Activated B cell treated with CpG ODN at 0.5 μM for 24 hours (primary cell): ENCODE measurements around the gene AJUBA. TPM values are rescaled to one million over a fixed set of nuclear protein-coding genes. Genes with fewer than 3 reads are reported as not detected.

Source experiments
- ATAC-seq: fragments of 200-7000 bp; cut with Tn5 transposase; one replicate; pipeline ENCODE4 v1.10.0; 2021; ENCODE audit warnings: low read depth, mild to moderate bottlenecking, moderate library complexity
- CTCF ChIA-PET: fragments of 350-600 bp; sonication (Branson Sonifier 250); formaldehyde crosslinking; loops from one replicate; lab custom pipeline; 2021; ENCODE audit warnings: antibody characterized with exemption; lab: Charles Lee
- POLR2A ChIA-PET: fragments of 350-600 bp; sonication (Branson Sonifier 250); formaldehyde crosslinking; loops from one replicate; lab custom pipeline; 2021; ENCODE audit warnings: antibody characterized with exemption; lab: Charles Lee
- DNase-seq: peaks from one replicate; pipeline ENCODE4 v3.0.0; 2022
- H3K27ac Mint-ChIP-seq: one replicate; pipeline ENCODE4 v1.8.0; 2020; ENCODE audit warnings: mixed read lengths
- H3K27me3 Mint-ChIP-seq: one replicate; pipeline ENCODE4 v1.8.0; 2021; ENCODE audit warnings: mixed read lengths
- H3K36me3 Mint-ChIP-seq: one replicate; pipeline ENCODE4 v1.8.0; 2021; ENCODE audit warnings: low read depth, mixed read lengths
- H3K4me1 Mint-ChIP-seq: one replicate; pipeline ENCODE4 v1.8.0; 2021; ENCODE audit warnings: mixed read lengths
- H3K4me3 Mint-ChIP-seq: one replicate; pipeline ENCODE4 v1.8.0; 2020; ENCODE audit warnings: mild to moderate bottlenecking, mixed read lengths
- H3K9me3 Mint-ChIP-seq: one replicate; pipeline ENCODE4 v1.8.0; 2020; ENCODE audit warnings: mixed read lengths
- intact Hi-C: fragments of 100-400 bp; cut with micrococcal nuclease; formaldehyde crosslinking; loops from one replicate; pipeline ENCODE4 v1.15.1; 2024
- total RNA-seq: library from RNA; stranded (reverse); gene quantifications from 2 replicates; pipeline ENCODE4 v1.2.3, GENCODE V29; 2022
- TF ChIP-seq, protein P1 (sequence below): fragments of 200-600 bp; IDR thresholded peaks from one replicate; pipeline ENCODE4 v1.8.0; 2022; ENCODE audit warnings: antibody characterized with exemption, mild to moderate bottlenecking

The AJUBA gene
- total RNA-seq, 1 donor from 2014 or later = 0.67 TPM

DNA sequence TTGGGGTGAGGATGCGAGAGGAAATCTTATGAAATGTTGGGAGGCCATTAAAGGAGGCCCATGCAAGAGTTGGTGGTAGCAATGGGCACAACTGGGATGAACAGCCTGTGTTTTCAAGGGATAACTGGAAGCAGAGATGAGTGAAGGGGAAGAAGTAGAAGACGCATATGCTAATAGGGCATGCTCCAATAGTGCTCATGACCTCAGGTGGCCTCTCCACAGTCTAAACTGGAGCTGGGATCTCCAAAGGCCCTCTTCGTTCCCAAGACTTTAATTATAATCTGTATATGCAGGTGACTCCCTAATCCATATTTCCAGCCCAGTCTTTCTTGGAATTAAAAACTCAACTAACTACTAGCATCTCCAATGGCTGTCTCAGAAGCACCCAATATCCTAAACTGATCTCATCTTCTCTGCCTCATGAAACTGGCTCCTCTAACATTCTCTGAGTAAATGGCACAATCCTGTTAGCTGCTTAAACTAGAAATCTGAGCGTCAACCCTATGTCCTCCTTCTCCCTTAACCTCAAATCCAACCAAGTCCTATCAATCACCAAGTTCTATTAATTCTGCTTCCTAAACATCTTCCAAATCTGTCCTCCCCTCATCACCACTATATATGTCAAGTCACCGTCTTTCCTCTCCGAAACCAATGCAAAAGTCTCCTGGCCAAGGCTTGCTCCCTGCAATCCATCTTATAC is 2.8 kb upstream of the AJUBA start:
- intact Hi-C loops = no loop called here
- DNase-seq (no peak), ATAC-seq (no peak)
- no peaks in the 10 kb centered on the region for H3K9me3 Mint-ChIP-seq
- TF ChIP-seq, protein P1, sequence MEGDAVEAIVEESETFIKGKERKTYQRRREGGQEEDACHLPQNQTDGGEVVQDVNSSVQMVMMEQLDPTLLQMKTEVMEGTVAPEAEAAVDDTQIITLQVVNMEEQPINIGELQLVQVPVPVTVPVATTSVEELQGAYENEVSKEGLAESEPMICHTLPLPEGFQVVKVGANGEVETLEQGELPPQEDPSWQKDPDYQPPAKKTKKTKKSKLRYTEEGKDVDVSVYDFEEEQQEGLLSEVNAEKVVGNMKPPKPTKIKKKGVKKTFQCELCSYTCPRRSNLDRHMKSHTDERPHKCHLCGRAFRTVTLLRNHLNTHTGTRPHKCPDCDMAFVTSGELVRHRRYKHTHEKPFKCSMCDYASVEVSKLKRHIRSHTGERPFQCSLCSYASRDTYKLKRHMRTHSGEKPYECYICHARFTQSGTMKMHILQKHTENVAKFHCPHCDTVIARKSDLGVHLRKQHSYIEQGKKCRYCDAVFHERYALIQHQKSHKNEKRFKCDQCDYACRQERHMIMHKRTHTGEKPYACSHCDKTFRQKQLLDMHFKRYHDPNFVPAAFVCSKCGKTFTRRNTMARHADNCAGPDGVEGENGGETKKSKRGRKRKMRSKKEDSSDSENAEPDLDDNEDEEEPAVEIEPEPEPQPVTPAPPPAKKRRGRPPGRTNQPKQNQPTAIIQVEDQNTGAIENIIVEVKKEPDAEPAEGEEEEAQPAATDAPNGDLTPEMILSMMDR = no peak
- ChIA-PET CTCF (interaction anchor here (1.1 to 9.7 kb wide), 13 partner anchors 11 to 601 kb away, joined by 3 to 284 read pairs (median 5); partner anchors contain the start of genes CDH24, HAUS4 and PRMT5), POLR2A (interaction anchor here (2.6 to 3.3 kb wide), 2 partner anchors 22 to 74 kb away, joined by 22 to 26 read pairs; partner anchors contain the start of gene CDH24)
- no peak overlapping the region for H3K4me3 Mint-ChIP-seq
- H3K27ac Mint-ChIP-seq = no peak overlapping the region
- no peaks in the 10 kb centered on the region for H3K27me3 Mint-ChIP-seq
- H3K36me3 Mint-ChIP-seq = peaks cover 27% of the 10 kb centered on the region
- peaks cover 4% of the 10 kb centered on the region for H3K4me1 Mint-ChIP-seq

DNA sequence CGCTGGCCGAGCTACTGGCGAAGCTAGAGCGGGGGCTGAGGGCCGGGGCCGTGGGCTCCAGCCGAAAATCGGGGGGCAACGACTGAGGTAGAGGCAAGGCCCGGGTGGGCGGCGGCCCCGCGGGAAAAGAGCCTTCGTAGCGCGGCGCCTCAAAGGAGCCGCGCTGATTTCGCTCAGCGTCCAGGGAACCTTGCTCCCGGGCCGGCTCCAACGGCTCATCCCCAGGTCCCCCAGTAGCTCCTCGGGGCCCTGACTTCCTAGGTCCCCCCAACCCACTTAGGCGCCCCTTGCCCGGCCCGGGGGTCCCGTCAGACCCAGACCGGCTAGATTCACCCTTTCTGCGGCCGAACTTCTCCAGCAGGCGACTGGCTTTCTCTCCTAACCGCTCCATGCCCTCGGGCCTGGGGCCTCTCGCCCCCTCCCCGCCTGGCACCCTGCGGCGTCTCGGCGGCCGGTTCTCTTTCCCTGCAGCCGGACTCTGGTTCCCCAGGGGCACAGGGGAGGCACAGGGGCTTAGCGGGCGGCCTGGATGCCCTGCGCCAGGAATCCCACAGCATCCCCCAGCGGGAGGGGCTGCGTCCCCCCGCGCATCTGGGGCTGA is 375 bp downstream of the AJUBA start:
- peak; percentile 26 for DNase-seq
- POLR2A ChIA-PET = interaction anchor here (0.9 to 2.8 kb wide), 9 partner anchors 9 to 412 kb away, joined by 3 to 15 read pairs (median 6); partner anchors contain the start of genes CDH24, HAUS4, LRP10 and RBM23
- TF ChIP-seq, protein P1 = no peak
- peaks cover 2% of the 10 kb centered on the region for H3K36me3 Mint-ChIP-seq
- CTCF ChIA-PET = interaction anchor here (0.9 to 9.7 kb wide), 12 partner anchors 7 to 425 kb away, joined by 3 to 284 read pairs (median 6); partner anchors contain the start of genes CDH24, LRP10 and PRMT5
- no peaks in the 10 kb centered on the region for H3K9me3 Mint-ChIP-seq
- H3K4me3 Mint-ChIP-seq = no peak overlapping the region
- H3K27ac Mint-ChIP-seq = no peak overlapping the region
- H3K4me1 Mint-ChIP-seq = peaks cover 8% of the 10 kb centered on the region
- peaks cover 9% of the 10 kb centered on the region for H3K27me3 Mint-ChIP-seq
- ATAC-seq = no peak
- intact Hi-C loops = loop anchor here (2.0 kb wide), 3 partner anchors 25 to 667 kb away; no protein-coding TSS in a partner anchor

DNA sequence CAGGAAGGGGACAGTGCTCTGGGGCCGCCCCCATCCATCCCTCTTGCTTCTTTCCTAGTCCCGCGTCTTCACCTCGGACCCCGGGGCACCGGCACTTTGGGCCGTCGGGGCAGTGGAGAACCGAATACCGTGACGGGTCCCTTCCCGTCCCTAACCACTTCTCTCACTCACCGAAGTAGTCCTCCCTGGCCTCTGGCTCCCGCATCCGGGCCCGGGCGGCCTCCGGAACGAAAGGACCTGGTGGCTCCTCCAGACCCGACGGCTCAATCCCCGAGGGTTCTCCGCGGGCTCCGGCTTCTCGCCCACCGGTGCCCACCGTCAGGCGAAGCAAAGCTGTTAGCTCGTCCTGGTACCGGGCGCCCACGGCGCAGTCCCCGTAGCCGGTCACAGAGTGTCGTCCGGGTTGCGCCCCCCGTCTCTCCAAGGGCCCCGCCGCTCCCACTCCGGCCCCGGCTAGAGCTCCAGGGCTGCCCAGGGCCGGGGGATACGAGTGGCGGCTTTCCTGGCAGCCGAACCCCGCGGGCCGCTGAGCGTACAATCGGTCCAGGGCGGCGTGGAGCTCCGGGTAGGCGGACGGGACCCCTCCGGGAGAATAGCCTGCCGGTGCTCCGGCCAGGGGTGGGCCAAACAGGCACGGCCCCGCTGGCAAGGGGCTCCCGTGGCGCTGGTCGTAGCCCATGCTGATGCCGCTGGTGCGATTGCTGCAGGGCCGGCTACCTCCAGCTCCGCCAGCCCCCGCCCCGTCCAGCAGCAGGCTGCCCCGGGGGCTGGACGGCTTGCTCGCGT is 1.1 kb downstream of the AJUBA start:
- Mint-ChIP-seq H3K27me3 (peaks cover 10% of the 10 kb centered on the region), H3K27ac (no peak overlapping the region), H3K36me3 (no peaks in the 10 kb centered on the region), H3K4me3 (peak overlapping the region; percentile 51), H3K9me3 (no peaks in the 10 kb centered on the region), H3K4me1 (peaks cover 12% of the 10 kb centered on the region)
- TF ChIP-seq, protein P1 = no peak
- ChIA-PET POLR2A (interaction anchor here (0.9 to 2.8 kb wide), 9 partner anchors 8 to 411 kb away, joined by 3 to 15 read pairs (median 6); partner anchors contain the start of genes CDH24, HAUS4, LRP10 and RBM23), CTCF (interaction anchor here (0.9 to 9.7 kb wide), 7 partner anchors 7 to 410 kb away, joined by 4 to 284 read pairs (median 22); partner anchors contain the start of genes CDH24 and PRMT5)
- no peak for ATAC-seq
- DNase-seq = peak; percentile 40
- intact Hi-C loops = no loop called here

DNA sequence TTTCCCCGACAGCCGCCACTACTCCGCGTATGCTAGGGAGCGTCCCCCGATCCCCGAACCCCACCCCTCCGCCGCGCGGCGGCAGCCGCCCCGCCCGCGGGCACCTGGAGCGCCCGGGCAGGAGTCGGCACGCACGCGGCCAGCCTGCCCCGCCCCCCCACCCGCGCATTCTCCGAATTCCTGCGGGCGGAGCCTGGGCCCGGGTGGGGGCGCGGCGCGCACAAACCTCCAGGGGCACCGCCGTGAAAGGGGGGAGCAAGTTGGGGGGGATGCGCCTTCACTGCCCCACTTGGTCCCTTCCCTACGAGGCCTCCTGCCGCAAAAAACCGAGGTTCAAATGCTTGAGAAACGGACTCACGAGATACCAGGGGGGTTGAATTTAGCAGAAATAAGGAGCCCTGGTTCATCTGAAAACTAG is 1.7 kb downstream of the AJUBA start:
- H3K9me3 Mint-ChIP-seq = no peaks in the 10 kb centered on the region

More for the DNA sequence above, 1.7 kb downstream of the AJUBA start:
- CTCF ChIA-PET = interaction anchor here (3.2 to 9.7 kb wide), 3 partner anchors 14 to 79 kb away, joined by 20 to 284 read pairs (median 22); partner anchors contain the start of genes CDH24 and PRMT5
- intact Hi-C loops = no loop called here
- DNase-seq (no peak), ATAC-seq (peak; percentile 6)
- H3K27ac Mint-ChIP-seq = no peak overlapping the region
- POLR2A ChIA-PET = interaction anchor here (0.6 to 2.8 kb wide), 3 partner anchors 26 to 197 kb away, joined by 4 to 15 read pairs (median 8); no protein-coding TSS in a partner anchor
- peak overlapping the region; percentile 63 for H3K4me3 Mint-ChIP-seq
- H3K4me1 Mint-ChIP-seq = peaks cover 12% of the 10 kb centered on the region
- H3K36me3 Mint-ChIP-seq = no peaks in the 10 kb centered on the region
- peaks cover 10% of the 10 kb centered on the region for H3K27me3 Mint-ChIP-seq
- TF ChIP-seq, protein P1 = no peak
